K562 (cell line): ENCODE measurements around the gene VWC2. TPM values are rescaled to one million over a fixed set of nuclear protein-coding genes. Genes with fewer than 3 reads are reported as not detected.

Source experiments
- ATAC-seq: fragments of 200-7000 bp; cut with Tn5 transposase; 3 replicates; pipeline ENCODE4 v1.9.1; 2020; ENCODE audit warnings: moderate library complexity
- BruUV-seq: library from RNA; stranded (reverse); fragments of 400-500 nt; replicated peaks from 2 replicates; lab custom pipeline; 2021; lab: Mats Ljungman, UMichigan
- CTCF ChIA-PET: fragments of 300-600 bp; formaldehyde crosslinking; extraction: SDS; loops from one replicate; lab custom pipeline; 2021; ENCODE audit warnings: low intra/inter-chr PET ratio; lab: Yijun Ruan, JAX
- POLR2A ChIA-PET: fragments of 300-600, 350-650 bp; sonication (Branson Sonifier 250); formaldehyde crosslinking; extraction: SDS; loops from one replicate; lab custom pipeline; 2021; ENCODE audit warnings: antibody characterized with exemption, inconsistent platforms; lab: Yijun Ruan, JAX
- DNase-seq, 4 experiments: peaks; one replicate each; pipeline versions ENCODE4 v3.0.0 to v3.0.0-alpha.2; 2011 to 2018; ENCODE audit warnings: low spot score in 3 of 4, mixed read lengths in 3 of 4; ENCODE audit errors: extremely low read depth in 1 of 4
- FAIRE-seq: peaks from 2 replicates; lab custom pipeline; 2011; peaks lifted over from hg19 to GRCh38; lab: Jason Lieb, UNC
- H2AFZ ChIP-seq: 2 replicates; pipeline ENCODE4 v1.6.0; 2011; ENCODE audit warnings: low read depth, low read length, control low read depth, inconsistent platforms
- H3K27ac ChIP-seq: fragments of 200-600 bp; 3 replicates; pipeline ENCODE4 v1.8.0; 2011; ENCODE audit warnings: low read depth, mild to moderate bottlenecking, control low read depth, inconsistent platforms, low read length, moderate library complexity, mixed read lengths; ENCODE audit errors: extremely low read depth
- H3K27me3 ChIP-seq, 2 experiments: fragments of 300-600 bp in 1 of 2; 2 replicates in 1 of 2; 3 replicates in 1 of 2; pipeline versions ENCODE4 v1.6.0 to v1.8.0; 2011; ENCODE audit warnings: inconsistent platforms in 2 of 2, low read length in 2 of 2, mild to moderate bottlenecking in 1 of 2, mixed read lengths in 1 of 2, moderate library complexity in 1 of 2; ENCODE audit not compliant: control insufficient read depth in 2 of 2, insufficient read depth in 2 of 2
- H3K36me3 ChIP-seq: fragments of 300-600 bp; 3 replicates; pipeline ENCODE4 v1.8.0; 2011; ENCODE audit warnings: mild to moderate bottlenecking, low read length, inconsistent platforms; ENCODE audit not compliant: control insufficient read depth, insufficient read depth
- H3K4me1 ChIP-seq, 2 experiments: fragments of 200-600 bp in 1 of 2; replicated peaks in 1 of 2; 2 replicates in 1 of 2; 3 replicates in 1 of 2; pipeline versions ENCODE4 v1.5.1 to v1.8.0; 2011; ENCODE audit warnings: inconsistent platforms in 2 of 2, low read length in 2 of 2, mild to moderate bottlenecking in 1 of 2, mixed read lengths in 1 of 2, moderate library complexity in 1 of 2; ENCODE audit not compliant: control insufficient read depth in 2 of 2, insufficient read depth in 2 of 2
- H3K4me2 ChIP-seq: 2 replicates; pipeline ENCODE4 v1.6.1; 2011; ENCODE audit warnings: low read length, control low read depth, inconsistent platforms, mixed read lengths; ENCODE audit not compliant: insufficient read depth
- H3K4me3 ChIP-seq: fragments of 200-600 bp; sonication (generic), shearing (Covaris generic); 2 replicates; pipeline ENCODE4 v1.5.1; 2016; ENCODE audit warnings: control low read depth, inconsistent platforms
- H3K79me2 ChIP-seq: fragments of 200-600 bp; 3 replicates; pipeline ENCODE4 v1.8.0; 2011; ENCODE audit warnings: low read length, inconsistent platforms; ENCODE audit not compliant: control insufficient read depth, insufficient read depth
- H3K9ac ChIP-seq, 2 experiments: 2 replicates each; pipeline versions ENCODE4 v1.6.0 to v1.6.1; 2011; ENCODE audit warnings: low read depth in 2 of 2, low read length in 2 of 2, control low read depth in 1 of 2, inconsistent platforms in 1 of 2, mild to moderate bottlenecking in 1 of 2, mixed read lengths in 1 of 2; ENCODE audit not compliant: insufficient read depth in 1 of 2
- H3K9me1 ChIP-seq: one replicate; pipeline ENCODE4 v1.6.0; 2011; ENCODE audit warnings: inconsistent platforms, mild to moderate bottlenecking, low read length, moderate library complexity; ENCODE audit not compliant: control insufficient read depth, insufficient read depth
- H3K9me3 ChIP-seq: replicated peaks from 2 replicates; pipeline ENCODE4 v1.5.1; 2011; ENCODE audit warnings: low read depth, low read length, inconsistent platforms; ENCODE audit not compliant: control insufficient read depth, insufficient read depth
- H4K20me1 ChIP-seq: replicated peaks from 2 replicates; pipeline ENCODE4 v1.6.1; 2011; ENCODE audit warnings: low read length, inconsistent platforms, mixed read lengths; ENCODE audit not compliant: control insufficient read depth, insufficient read depth
- BACH1 ChIP-seq: fragments of 200-800 bp; sonication (Bioruptor generic); IDR thresholded peaks from 2 replicates; pipeline ENCODE4 v1.6.1; 2016; ENCODE audit warnings: missing genetic modification characterization, missing compliant biosample characterization
- KLF16 ChIP-seq: IDR thresholded peaks from 2 replicates; pipeline ENCODE4 v1.6.1; 2016; ENCODE audit warnings: antibody characterized with exemption
- MAFF ChIP-seq: IDR thresholded peaks from 2 replicates; pipeline ENCODE4 v1.6.1; 2012; ENCODE audit warnings: low read length, improper control_type of control experiment
- NR2C2 ChIP-seq, 2 experiments: fragments of 200-800 bp in 1 of 2; sonication (Bioruptor generic) in 1 of 2; sonication (generic) in 1 of 2; formaldehyde crosslinking in 1 of 2; IDR thresholded peaks; 2 replicates each; pipeline versions ENCODE4 v1.6.1 to v1.8.0; 2016 to 2022; ENCODE audit warnings: mild to moderate bottlenecking in 1 of 2, missing compliant biosample characterization in 1 of 2, missing genetic modification characterization in 1 of 2, missing genetic modification reagents in 1 of 2
- PREB ChIP-seq: sonication (generic); formaldehyde crosslinking; IDR thresholded peaks from 2 replicates; pipeline ENCODE4 v1.8.1; 2023; ENCODE audit warnings: mild to moderate bottlenecking, missing genetic modification reagents
- TCF7 ChIP-seq: sonication (generic); IDR thresholded peaks from 2 replicates; pipeline ENCODE4 v1.6.1; 2016; ENCODE audit warnings: antibody characterized with exemption, borderline replicate concordance
- TRIM24 ChIP-seq, 2 experiments: fragments of 450-650 bp; IDR thresholded peaks; 2 replicates each; pipeline ENCODE4 v1.6.1; 2016
- TRIM28 ChIP-seq: fragments of 450-650 bp; IDR thresholded peaks from 2 replicates; pipeline ENCODE4 v1.6.1; 2017
- ZKSCAN1 ChIP-seq: fragments of 150-350 bp; IDR thresholded peaks from 2 replicates; pipeline ENCODE4 v1.6.1; 2016; ENCODE audit warnings: low read depth, low read length
- ZNF695 ChIP-seq: fragments of 450-650 bp; formaldehyde crosslinking; IDR thresholded peaks from 2 replicates; pipeline ENCODE4 v1.4.0; 2020; ENCODE audit warnings: mild to moderate bottlenecking, moderate library complexity
- ZNF764 ChIP-seq: fragments of 250-450 bp; sonication (Bioruptor Pico); IDR thresholded peaks from 2 replicates; pipeline ENCODE4 v1.4.0; 2020; ENCODE audit warnings: low read depth, mild to moderate bottlenecking, moderate library complexity
- ZNF77 ChIP-seq: fragments of 250-450 bp; sonication (Bioruptor Pico); IDR thresholded peaks from 2 replicates; pipeline ENCODE4 v1.5.0; 2020
- WGBS: fragments of 100-300 bp; shearing (Covaris generic); methylation state at CpG from one replicate; pipeline ENCODE4 v1.1.6; 2016; ENCODE audit warnings: low coverage, mixed read lengths; ENCODE audit not compliant: insufficient coverage; ENCODE audit errors: missing lambda C conversion rate; 5-methylcytosine and 5-hydroxymethylcytosine counted together
- in situ Hi-C: fragments of 300-500 bp; cut with MboI; formaldehyde crosslinking; loops from 4 replicates; pipeline ENCODE4 v1.15.0; 2018; ENCODE audit warnings: inconsistent platforms, mixed read lengths
- intact Hi-C: fragments of 100-400 bp; cut with micrococcal nuclease; formaldehyde crosslinking; loops from 2 replicates; pipeline ENCODE4 v1.14.2; 2022
- polyA plus RNA-seq, 8 experiments: library from polyadenylated mRNA; depleted of rRNA in 4 of 8; stranded (reverse) in 5 of 8; unstranded in 3 of 8; fragments of >200 nt; fragmentation: Nextera tagmentation in 2 of 8; fragmentation: Illumina TruSeq in 1 of 8; extraction: Ambion mirVana in 2 of 8; extraction: Trizol in 1 of 8; gene quantifications; 2 replicates each; pipeline versions ENCODE4 v1.2.1 to v1.2.3, GENCODE V29; 2011 to 2014; ENCODE audit warnings: inconsistent platforms in 1 of 8, missing spikeins in 1 of 8
- total RNA-seq, 7 experiments: library from RNA; depleted of rRNA in 6 of 7; stranded (reverse); fragments of >200 nt in 6 of 7; fragmentation: Illumina TruSeq in 2 of 7; extraction: Trizol in 2 of 7; gene quantifications; 2 replicates each; pipeline versions ENCODE4 v1.2.1 to v1.2.3, GENCODE V29; 2011 to 2021; ENCODE audit warnings: low replicate concordance in 1 of 7
- TF ChIP-seq, protein P1 (sequence below): fragments of 450-650 bp; formaldehyde crosslinking; IDR thresholded peaks from 2 replicates; pipeline ENCODE4 v1.4.0; 2020; ENCODE audit warnings: mild to moderate bottlenecking, moderate library complexity
- TF ChIP-seq, protein P2 (sequence below): sonication (generic); formaldehyde crosslinking; IDR thresholded peaks from 2 replicates; pipeline ENCODE4 v1.5.0; 2020; ENCODE audit warnings: missing genetic modification reagents
- TF ChIP-seq, protein P3 (sequence below): fragments of 450-650 bp; formaldehyde crosslinking; IDR thresholded peaks from 2 replicates; pipeline ENCODE4 v1.4.0; 2020; ENCODE audit warnings: mild to moderate bottlenecking, moderate library complexity
- TF ChIP-seq, protein P4 (sequence below): fragments of 250-450 bp; sonication (Bioruptor Pico); IDR thresholded peaks from 2 replicates; pipeline ENCODE4 v1.8.0; 2022; ENCODE audit warnings: moderate library complexity, mild to moderate bottlenecking, inconsistent platforms

Gene VWC2
- total and polyA plus RNA-seq, 9 of the 15 experiments (the other 6 are each of a cell fraction or from before 2014, with no cell fraction given): not detected

GRCh38 chr7:49778731-49779270 is 5.4 kb downstream of the VWC2 start (continued):
- no peak for TF ChIP-seq PREB (CRISPR knock-in tag)
- no peak for TF ChIP-seq ZNF764 (CRISPR knock-in tag)

DNA sequence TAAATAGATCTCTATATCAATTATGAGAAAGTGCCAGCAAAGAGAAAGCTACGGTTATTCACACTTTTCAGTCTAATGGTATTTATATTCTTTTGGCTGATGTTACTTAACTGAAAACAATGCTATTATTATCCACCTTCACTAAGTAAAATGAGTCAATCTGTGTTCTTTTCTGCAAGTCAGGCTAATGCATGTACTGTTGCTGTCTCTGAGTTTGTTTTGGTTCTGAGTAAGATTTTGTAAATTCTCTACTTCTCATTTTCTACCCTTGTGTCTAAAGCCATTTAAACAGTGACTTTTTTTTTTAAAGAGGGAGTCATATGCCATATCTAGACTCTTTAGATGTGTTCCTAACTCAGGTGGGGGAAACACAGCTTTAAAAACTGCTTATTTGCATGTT is 7.5 kb downstream of the VWC2 start:
- intact Hi-C loops (no loop called here), in situ Hi-C loops (no loop called here)
- H3K9ac ChIP-seq: no peak overlapping the region
- H3K79me2 ChIP-seq: no peaks in the 10 kb centered on the region
- no TSS peak for BruUV-seq
- H2AFZ ChIP-seq: no peak overlapping the region
- H3K36me3 ChIP-seq: no peaks in the 10 kb centered on the region
- no peaks in the 10 kb centered on the region for H3K9me3 ChIP-seq
- no peaks in the 10 kb centered on the region for H4K20me1 ChIP-seq
- no peak overlapping the region for H3K4me2 ChIP-seq
- no peaks in the 10 kb centered on the region for H3K4me1 ChIP-seq
- DNase-seq: no peak
- POLR2A ChIA-PET: no interaction called here
- H3K4me3 ChIP-seq: no peak overlapping the region
- CTCF ChIA-PET: no interaction called here
- ATAC-seq: no peak
- TF ChIP-seq, protein P1, sequence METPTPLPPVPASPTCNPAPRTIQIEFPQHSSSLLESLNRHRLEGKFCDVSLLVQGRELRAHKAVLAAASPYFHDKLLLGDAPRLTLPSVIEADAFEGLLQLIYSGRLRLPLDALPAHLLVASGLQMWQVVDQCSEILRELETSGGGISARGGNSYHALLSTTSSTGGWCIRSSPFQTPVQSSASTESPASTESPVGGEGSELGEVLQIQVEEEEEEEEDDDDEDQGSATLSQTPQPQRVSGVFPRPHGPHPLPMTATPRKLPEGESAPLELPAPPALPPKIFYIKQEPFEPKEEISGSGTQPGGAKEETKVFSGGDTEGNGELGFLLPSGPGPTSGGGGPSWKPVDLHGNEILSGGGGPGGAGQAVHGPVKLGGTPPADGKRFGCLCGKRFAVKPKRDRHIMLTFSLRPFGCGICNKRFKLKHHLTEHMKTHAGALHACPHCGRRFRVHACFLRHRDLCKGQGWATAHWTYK (CRISPR knock-in tag): no peak
- no peak for TF ChIP-seq TCF7
- TF ChIP-seq, protein P2, sequence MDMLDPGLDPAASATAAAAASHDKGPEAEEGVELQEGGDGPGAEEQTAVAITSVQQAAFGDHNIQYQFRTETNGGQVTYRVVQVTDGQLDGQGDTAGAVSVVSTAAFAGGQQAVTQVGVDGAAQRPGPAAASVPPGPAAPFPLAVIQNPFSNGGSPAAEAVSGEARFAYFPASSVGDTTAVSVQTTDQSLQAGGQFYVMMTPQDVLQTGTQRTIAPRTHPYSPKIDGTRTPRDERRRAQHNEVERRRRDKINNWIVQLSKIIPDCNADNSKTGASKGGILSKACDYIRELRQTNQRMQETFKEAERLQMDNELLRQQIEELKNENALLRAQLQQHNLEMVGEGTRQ: no peak
- no peak for TF ChIP-seq KLF16
- TF ChIP-seq, protein P3, sequence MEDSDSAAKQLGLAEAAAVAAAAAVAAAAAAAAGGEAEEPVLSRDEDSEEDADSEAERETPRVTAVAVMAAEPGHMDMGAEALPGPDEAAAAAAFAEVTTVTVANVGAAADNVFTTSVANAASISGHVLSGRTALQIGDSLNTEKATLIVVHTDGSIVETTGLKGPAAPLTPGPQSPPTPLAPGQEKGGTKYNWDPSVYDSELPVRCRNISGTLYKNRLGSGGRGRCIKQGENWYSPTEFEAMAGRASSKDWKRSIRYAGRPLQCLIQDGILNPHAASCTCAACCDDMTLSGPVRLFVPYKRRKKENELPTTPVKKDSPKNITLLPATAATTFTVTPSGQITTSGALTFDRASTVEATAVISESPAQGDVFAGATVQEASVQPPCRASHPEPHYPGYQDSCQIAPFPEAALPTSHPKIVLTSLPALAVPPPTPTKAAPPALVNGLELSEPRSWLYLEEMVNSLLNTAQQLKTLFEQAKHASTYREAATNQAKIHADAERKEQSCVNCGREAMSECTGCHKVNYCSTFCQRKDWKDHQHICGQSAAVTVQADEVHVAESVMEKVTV (CRISPR knock-in tag): no peak
- TF ChIP-seq ZKSCAN1: no peak
- TF ChIP-seq MAFF: no peak
- TF ChIP-seq ZNF695 (CRISPR knock-in tag): no peak
- TF ChIP-seq, protein P4, sequence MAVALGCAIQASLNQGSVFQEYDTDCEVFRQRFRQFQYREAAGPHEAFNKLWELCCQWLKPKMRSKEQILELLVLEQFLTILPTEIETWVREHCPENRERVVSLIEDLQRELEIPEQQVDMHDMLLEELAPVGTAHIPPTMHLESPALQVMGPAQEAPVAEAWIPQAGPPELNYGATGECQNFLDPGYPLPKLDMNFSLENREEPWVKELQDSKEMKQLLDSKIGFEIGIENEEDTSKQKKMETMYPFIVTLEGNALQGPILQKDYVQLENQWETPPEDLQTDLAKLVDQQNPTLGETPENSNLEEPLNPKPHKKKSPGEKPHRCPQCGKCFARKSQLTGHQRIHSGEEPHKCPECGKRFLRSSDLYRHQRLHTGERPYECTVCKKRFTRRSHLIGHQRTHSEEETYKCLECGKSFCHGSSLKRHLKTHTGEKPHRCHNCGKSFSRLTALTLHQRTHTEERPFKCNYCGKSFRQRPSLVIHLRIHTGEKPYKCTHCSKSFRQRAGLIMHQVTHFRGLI: no peak
- TF ChIP-seq TRIM24 (IDR thresholded peaks at IDR 0.05): no peak
- TF ChIP-seq NR2C2 (CRISPR knock-in tag; IDR thresholded peaks at IDR 0.05): no peak
- no peak for TF ChIP-seq NR2C2 (tag; IDR thresholded peaks at IDR 0.05)
- no peak for TF ChIP-seq ZNF77 (CRISPR knock-in tag)
- no peak for TF ChIP-seq BACH1 (tag)
- TF ChIP-seq TRIM28: no peak
- no peak for FAIRE-seq
- WGBS: 0% methylated on average over 1 of the region's 1 CpG
- H3K9me1 ChIP-seq: no peaks in the 10 kb centered on the region
- H3K27me3 ChIP-seq: no peaks in the 10 kb centered on the region; a peak in 1 of 5 replicates
- no peak overlapping the region for H3K27ac ChIP-seq
